HEK293 (cell line): ENCODE measurements around the gene SLC35C1.

Source experiments
- CTCF ChIA-PET: fragments of 350-600 bp; formaldehyde crosslinking; extraction: SDS; loops from one replicate; lab custom pipeline; 2021; ENCODE audit warnings: antibody characterized with exemption; lab: Yijun Ruan, JAX
- POLR2A ChIA-PET: fragments of 300-600 bp; formaldehyde crosslinking; extraction: SDS; loops from one replicate; lab custom pipeline; 2020; ENCODE audit warnings: antibody characterized with exemption, inconsistent platforms; lab: Yijun Ruan, JAX
- H3K27ac ChIP-seq: fragments of 200-500 bp; sonication (Bioruptor generic); 2 replicates; pipeline ENCODE4 v1.5.1; 2014; ENCODE audit warnings: low read depth, low read length, control low read depth, inconsistent platforms; ENCODE audit errors: extremely low read depth
- H3K36me3 ChIP-seq, 2 experiments: fragments of 200-500 bp in 1 of 2; sonication (Bioruptor generic) in 1 of 2; 1 replicate in 1 of 2; 2 replicates in 1 of 2; pipeline ENCODE4 v1.5.1; 2014 to 2017; ENCODE audit warnings: inconsistent platforms in 2 of 2, low read length in 2 of 2; ENCODE audit not compliant: control insufficient read depth in 2 of 2, insufficient read depth in 1 of 2
- H3K4me1 ChIP-seq: fragments of 200-500 bp; sonication (Bioruptor generic); 2 replicates; pipeline ENCODE4 v1.5.1; 2014; ENCODE audit warnings: mild to moderate bottlenecking, low read length, inconsistent platforms; ENCODE audit not compliant: control insufficient read depth, insufficient read depth
- H3K4me3 ChIP-seq: 2 replicates; pipeline ENCODE4 v1.5.1; 2011; ENCODE audit warnings: low read depth, mild to moderate bottlenecking, control low read depth, low read length, moderate library complexity
- H3K9me3 ChIP-seq: fragments of 200-500 bp; sonication (Bioruptor generic); 2 replicates; pipeline ENCODE4 v1.5.1; 2014; ENCODE audit warnings: low read depth, low read length, inconsistent platforms; ENCODE audit not compliant: control insufficient read depth, insufficient read depth
- BCL11B ChIP-seq: fragments of 450-650 bp; formaldehyde crosslinking; IDR thresholded peaks from 2 replicates; pipeline ENCODE4 v1.5.1; 2016; ENCODE audit warnings: low read depth, missing biosample characterization, missing genetic modification characterization
- EGR2 ChIP-seq: fragments of 450-650 bp; formaldehyde crosslinking; IDR thresholded peaks from 2 replicates; pipeline ENCODE4 v1.5.1; 2016; ENCODE audit warnings: low read depth, missing biosample characterization, missing genetic modification characterization
- KLF9 ChIP-seq: fragments of 450-650 bp; formaldehyde crosslinking; IDR thresholded peaks from 2 replicates; pipeline ENCODE4 v1.5.1; 2016; ENCODE audit warnings: missing biosample characterization, missing genetic modification characterization, low read depth
- TCF7L2 ChIP-seq: IDR thresholded peaks from 2 replicates; pipeline ENCODE4 v1.6.1; 2011; ENCODE audit warnings: low read depth, mild to moderate bottlenecking, inconsistent platforms, low read length, moderate library complexity, borderline replicate concordance
- ZBTB8A ChIP-seq: fragments of 450-650 bp; formaldehyde crosslinking; IDR thresholded peaks from 2 replicates; pipeline ENCODE4 v1.5.1; 2016; ENCODE audit warnings: missing biosample characterization, missing genetic modification characterization
- ZFHX2 ChIP-seq: fragments of 450-650 bp; formaldehyde crosslinking; conservative IDR thresholded peaks from 2 replicates; pipeline ENCODE4 v1.5.1; 2016; ENCODE audit warnings: missing biosample characterization, missing genetic modification characterization
- ZNF10 ChIP-seq: fragments of 450-650 bp; formaldehyde crosslinking; IDR thresholded peaks from 2 replicates; pipeline ENCODE4 v1.5.1; 2017; ENCODE audit warnings: missing biosample characterization, missing genetic modification characterization
- ZNF138 ChIP-seq: fragments of 450-650 bp; formaldehyde crosslinking; IDR thresholded peaks from 2 replicates; pipeline ENCODE4 v1.5.1; 2016; ENCODE audit warnings: missing biosample characterization, missing genetic modification characterization, borderline replicate concordance
- ZNF223 ChIP-seq: fragments of 450-650 bp; formaldehyde crosslinking; IDR thresholded peaks from 2 replicates; pipeline ENCODE4 v1.5.1; 2016; ENCODE audit warnings: missing biosample characterization, missing genetic modification characterization
- ZNF24 ChIP-seq: fragments of 450-650 bp; formaldehyde crosslinking; IDR thresholded peaks from 2 replicates; pipeline ENCODE4 v1.5.1; 2016; ENCODE audit warnings: missing biosample characterization, missing genetic modification characterization
- ZNF292 ChIP-seq: fragments of 450-650 bp; formaldehyde crosslinking; IDR thresholded peaks from 2 replicates; pipeline ENCODE4 v1.5.1; 2016; ENCODE audit warnings: low read depth, missing biosample characterization, missing genetic modification characterization, borderline replicate concordance
- ZNF341 ChIP-seq: fragments of 450-650 bp; formaldehyde crosslinking; IDR thresholded peaks from 2 replicates; pipeline ENCODE4; 2016; ENCODE audit warnings: low read depth, missing biosample characterization, missing genetic modification characterization
- ZNF362 ChIP-seq: fragments of 450-650 bp; formaldehyde crosslinking; IDR thresholded peaks from 2 replicates; pipeline ENCODE4 v1.5.1; 2016; ENCODE audit warnings: missing biosample characterization, missing genetic modification characterization
- ZNF560 ChIP-seq: fragments of 450-650 bp; formaldehyde crosslinking; IDR thresholded peaks from 2 replicates; pipeline ENCODE4 v1.5.1; 2017; ENCODE audit warnings: missing biosample characterization, missing genetic modification characterization, borderline replicate concordance
- ZNF623 ChIP-seq: fragments of 450-650 bp; formaldehyde crosslinking; IDR thresholded peaks from 2 replicates; pipeline ENCODE4 v1.5.1; 2016; ENCODE audit warnings: missing biosample characterization, missing genetic modification characterization
- ZSCAN30 ChIP-seq: fragments of 450-650 bp; IDR thresholded peaks from 2 replicates; pipeline ENCODE4 v1.5.1; 2018; ENCODE audit warnings: missing biosample characterization, mild to moderate bottlenecking, missing genetic modification characterization, moderate library complexity
- TF ChIP-seq, protein P1 (sequence below): fragments of 450-650 bp; formaldehyde crosslinking; IDR thresholded peaks from 2 replicates; pipeline ENCODE4 v1.5.1; 2016; ENCODE audit warnings: missing biosample characterization, missing genetic modification characterization
- TF ChIP-seq, protein P2 (sequence below): fragments of 450-650 bp; formaldehyde crosslinking; IDR thresholded peaks from 2 replicates; pipeline ENCODE4 v1.5.1; 2016; ENCODE audit warnings: missing biosample characterization, missing genetic modification characterization

Gene SLC35C1

DNA sequence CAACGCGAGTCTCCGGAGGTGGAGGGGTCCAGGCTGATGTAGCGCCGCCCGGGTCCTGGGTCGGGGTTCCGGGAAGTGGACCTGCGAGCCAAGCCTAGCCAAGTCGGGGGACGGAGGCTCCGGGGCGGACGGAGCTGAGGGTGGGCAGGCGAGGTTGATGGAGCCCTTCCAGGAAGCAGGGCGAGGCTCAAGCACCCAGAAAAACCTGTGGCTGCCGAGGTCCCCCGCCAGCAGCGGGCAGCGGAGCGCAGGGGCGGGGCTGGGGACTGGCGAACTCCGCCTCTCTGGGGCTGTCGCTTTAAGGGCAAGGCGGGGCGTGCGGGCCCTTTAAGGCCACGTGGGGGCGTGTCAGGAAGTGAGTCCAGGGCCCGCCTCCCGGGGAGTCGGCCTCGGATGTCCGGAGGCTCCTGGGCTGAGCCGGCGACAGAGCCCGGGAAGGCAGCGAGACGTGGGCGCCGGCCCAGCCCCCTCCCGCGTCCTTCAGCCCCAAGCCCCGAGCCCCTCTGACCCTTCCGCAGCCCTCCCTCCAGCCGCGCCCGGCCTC is at the start of gene SLC35C1 (continued):
- TF ChIP-seq, protein P1, sequence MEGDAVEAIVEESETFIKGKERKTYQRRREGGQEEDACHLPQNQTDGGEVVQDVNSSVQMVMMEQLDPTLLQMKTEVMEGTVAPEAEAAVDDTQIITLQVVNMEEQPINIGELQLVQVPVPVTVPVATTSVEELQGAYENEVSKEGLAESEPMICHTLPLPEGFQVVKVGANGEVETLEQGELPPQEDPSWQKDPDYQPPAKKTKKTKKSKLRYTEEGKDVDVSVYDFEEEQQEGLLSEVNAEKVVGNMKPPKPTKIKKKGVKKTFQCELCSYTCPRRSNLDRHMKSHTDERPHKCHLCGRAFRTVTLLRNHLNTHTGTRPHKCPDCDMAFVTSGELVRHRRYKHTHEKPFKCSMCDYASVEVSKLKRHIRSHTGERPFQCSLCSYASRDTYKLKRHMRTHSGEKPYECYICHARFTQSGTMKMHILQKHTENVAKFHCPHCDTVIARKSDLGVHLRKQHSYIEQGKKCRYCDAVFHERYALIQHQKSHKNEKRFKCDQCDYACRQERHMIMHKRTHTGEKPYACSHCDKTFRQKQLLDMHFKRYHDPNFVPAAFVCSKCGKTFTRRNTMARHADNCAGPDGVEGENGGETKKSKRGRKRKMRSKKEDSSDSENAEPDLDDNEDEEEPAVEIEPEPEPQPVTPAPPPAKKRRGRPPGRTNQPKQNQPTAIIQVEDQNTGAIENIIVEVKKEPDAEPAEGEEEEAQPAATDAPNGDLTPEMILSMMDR (tag by site-specific recombination) = peak; percentile 56
- no peak for TF ChIP-seq ZNF560 (tag by site-specific recombination)
- no peak for TF ChIP-seq ZNF362
- no peak for TF ChIP-seq ZNF223
- no peak for TF ChIP-seq ZNF10 (tag by site-specific recombination)
- TF ChIP-seq KLF9 (tag by site-specific recombination) = peak; percentile 90
- TF ChIP-seq ZNF138 (tag by site-specific recombination) = no peak

- 0 out of 2 replicates have a peak, but pooled peaks have one; percentile 12 for TF ChIP-seq ZNF341 (tag by site-specific recombination)
- TF ChIP-seq ZFHX2 (tag by site-specific recombination) = peak; percentile 77
- TF ChIP-seq ZNF623 = no peak
- peak; percentile 79 for TF ChIP-seq EGR2
- POLR2A ChIA-PET = no interaction called here
- H3K9me3 ChIP-seq = no peaks in the 10 kb centered on the region
- no peak overlapping the region for H3K4me3 ChIP-seq
- no peak overlapping the region for H3K27ac ChIP-seq
- no peaks in the 10 kb centered on the region for H3K36me3 ChIP-seq
- H3K4me1 ChIP-seq = no peaks in the 10 kb centered on the region
- CTCF ChIA-PET = interaction anchor here (0.5 to 1.4 kb wide), 3 partner anchors 16 to 125 kb away, joined by 3 to 14 read pairs (median 5); no protein-coding TSS in a partner anchor
These were observed 49.6 kb upstream of the SLC35C1 start for GRCh38 chr11:45755281-45755859.

DNA sequence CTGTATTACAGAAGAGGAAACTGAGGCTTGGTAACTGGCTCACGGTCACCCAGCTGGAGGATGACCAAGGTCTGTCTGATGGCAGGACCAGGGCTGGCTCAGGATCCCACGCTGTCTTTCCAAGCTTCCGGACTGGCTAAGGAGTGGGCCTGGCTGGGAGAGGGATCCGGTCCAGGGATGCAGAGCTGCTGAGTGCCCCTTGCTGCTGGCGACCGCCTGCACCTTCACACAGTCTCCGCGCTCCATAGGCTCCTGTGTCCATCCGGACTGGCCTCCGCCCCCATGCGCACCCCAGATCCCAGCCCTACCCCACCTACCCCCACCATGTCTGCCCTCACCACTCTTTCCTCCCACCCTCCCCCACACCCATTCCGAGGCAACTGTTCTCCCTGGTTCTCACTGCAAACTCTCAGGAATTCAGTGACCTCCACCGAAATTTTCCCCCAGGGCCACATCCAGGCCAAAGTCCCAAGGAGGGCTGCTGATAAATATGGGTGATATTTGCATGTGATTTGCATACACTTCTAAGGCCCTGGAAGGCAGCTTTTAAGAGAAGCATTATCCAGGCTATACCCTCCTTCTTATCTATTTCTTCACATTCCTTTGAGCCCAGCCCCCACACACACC is 48.5 kb upstream of the SLC35C1 start:
- Histone ChIP-seq H3K36me3 (no peaks in the 10 kb centered on the region), H3K9me3 (no peaks in the 10 kb centered on the region), H3K4me1 (no peaks in the 10 kb centered on the region), H3K27ac (no peak overlapping the region), H3K4me3 (no peak overlapping the region)
- ChIA-PET CTCF (interaction anchor here (1.4 kb wide), 1 partner anchor 15 kb away, joined by 5 read pairs; no protein-coding TSS in a partner anchor), POLR2A (no interaction called here)
- TF ChIP-seq, protein P2, sequence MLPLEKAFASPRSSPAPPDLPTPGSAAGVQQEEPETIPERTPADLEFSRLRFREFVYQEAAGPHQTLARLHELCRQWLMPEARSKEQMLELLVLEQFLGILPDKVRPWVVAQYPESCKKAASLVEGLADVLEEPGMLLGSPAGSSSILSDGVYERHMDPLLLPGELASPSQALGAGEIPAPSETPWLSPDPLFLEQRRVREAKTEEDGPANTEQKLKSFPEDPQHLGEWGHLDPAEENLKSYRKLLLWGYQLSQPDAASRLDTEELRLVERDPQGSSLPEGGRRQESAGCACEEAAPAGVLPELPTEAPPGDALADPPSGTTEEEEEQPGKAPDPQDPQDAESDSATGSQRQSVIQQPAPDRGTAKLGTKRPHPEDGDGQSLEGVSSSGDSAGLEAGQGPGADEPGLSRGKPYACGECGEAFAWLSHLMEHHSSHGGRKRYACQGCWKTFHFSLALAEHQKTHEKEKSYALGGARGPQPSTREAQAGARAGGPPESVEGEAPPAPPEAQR (tag by site-specific recombination) = no peak
- TF ChIP-seq ZNF24 (no peak), ZNF292 (tag by site-specific recombination) (no peak), TCF7L2 (no peak), ZBTB8A (no peak), ZFHX2 (tag by site-specific recombination) (no peak), BCL11B (tag by site-specific recombination) (no peak), ZSCAN30 (no peak)
